Measurements from ENCODE around the gene AURKAIP1. TPM values are rescaled to one million over a fixed set of nuclear protein-coding genes. Genes with fewer than 3 reads are reported as not detected.

The AURKAIP1 gene
- total and polyA plus RNA-seq, 2 of the 13 experiments (the other 11 are each of a cell fraction or from before 2014, with no cell fraction given), result 69.5 to 175 TPM

- TF ChIP-seq MNT (IDR thresholded peaks at IDR 0.05) (no peak), ZNF556 (CRISPR knock-in tag; IDR thresholded peaks at IDR 0.05; ENCODE audit: borderline replicate concordance) (no peak), POLR2G (IDR thresholded peaks at IDR 0.05; ENCODE audit: low read depth, low read length) (no peak), MIER3 (CRISPR knock-in tag; IDR thresholded peaks at IDR 0.05; ENCODE audit: borderline replicate concordance) (no peak), ZNF441 (CRISPR knock-in tag; IDR thresholded peaks at IDR 0.05; ENCODE audit: borderline replicate concordance) (peak; percentile 86; the same call in 1 of the 2 replicates), PRMT3 (CRISPR knock-in tag; IDR thresholded peaks at IDR 0.05; ENCODE audit: borderline replicate concordance, low read depth) (no peak), HES4 (CRISPR knock-in tag; IDR thresholded peaks at IDR 0.05; ENCODE audit: borderline replicate concordance) (peak; percentile 87), ZNF263 (CRISPR knock-in tag; IDR thresholded peaks at IDR 0.05) (no peak), AHDC1 (CRISPR knock-in tag; IDR thresholded peaks at IDR 0.05; ENCODE audit: borderline replicate concordance) (peak; percentile 42; the same call in 1 of the 2 replicates), REST (IDR thresholded peaks at IDR 0.05; ENCODE audit: borderline replicate concordance in 1 of 2, low read depth in 1 of 2, low read length in 2 of 2) (peak in 1 of 2 experiments; percentile 96; a peak in 2 of 4 replicates), ZNF558 (CRISPR knock-in tag; IDR thresholded peaks at IDR 0.05; ENCODE audit: borderline replicate concordance) (peak; percentile 47; the same call in 1 of the 2 replicates), HOMEZ (CRISPR knock-in tag; IDR thresholded peaks at IDR 0.05; ENCODE audit: low read depth) (no peak), RARG (CRISPR knock-in tag; IDR thresholded peaks at IDR 0.05; ENCODE audit: low read depth) (no peak), ZNF230 (CRISPR knock-in tag; IDR thresholded peaks at IDR 0.05) (no peak), XBP1 (CRISPR knock-in tag; IDR thresholded peaks at IDR 0.05) (no peak), ARNT2 (CRISPR knock-in tag; IDR thresholded peaks at IDR 0.05; ENCODE audit: low read depth) (peak; percentile 59; the same call in 1 of the 2 replicates), GATAD2A (CRISPR knock-in tag; IDR thresholded peaks at IDR 0.05) (no peak), ZNF678 (CRISPR knock-in tag; IDR thresholded peaks at IDR 0.05) (no peak)
These were observed 40.2 kb downstream of the AURKAIP1 start (continued) for GRCh38 chr1:1334835-1335234.
